Measurements from ENCODE around the gene LRP1-AS. TPM values are rescaled to one million over a fixed set of nuclear protein-coding genes. Genes with fewer than 3 reads are reported as not detected.

LRP1-AS gene
- total RNA-seq, 4 donors from 2014 or later: not detected

DNA sequence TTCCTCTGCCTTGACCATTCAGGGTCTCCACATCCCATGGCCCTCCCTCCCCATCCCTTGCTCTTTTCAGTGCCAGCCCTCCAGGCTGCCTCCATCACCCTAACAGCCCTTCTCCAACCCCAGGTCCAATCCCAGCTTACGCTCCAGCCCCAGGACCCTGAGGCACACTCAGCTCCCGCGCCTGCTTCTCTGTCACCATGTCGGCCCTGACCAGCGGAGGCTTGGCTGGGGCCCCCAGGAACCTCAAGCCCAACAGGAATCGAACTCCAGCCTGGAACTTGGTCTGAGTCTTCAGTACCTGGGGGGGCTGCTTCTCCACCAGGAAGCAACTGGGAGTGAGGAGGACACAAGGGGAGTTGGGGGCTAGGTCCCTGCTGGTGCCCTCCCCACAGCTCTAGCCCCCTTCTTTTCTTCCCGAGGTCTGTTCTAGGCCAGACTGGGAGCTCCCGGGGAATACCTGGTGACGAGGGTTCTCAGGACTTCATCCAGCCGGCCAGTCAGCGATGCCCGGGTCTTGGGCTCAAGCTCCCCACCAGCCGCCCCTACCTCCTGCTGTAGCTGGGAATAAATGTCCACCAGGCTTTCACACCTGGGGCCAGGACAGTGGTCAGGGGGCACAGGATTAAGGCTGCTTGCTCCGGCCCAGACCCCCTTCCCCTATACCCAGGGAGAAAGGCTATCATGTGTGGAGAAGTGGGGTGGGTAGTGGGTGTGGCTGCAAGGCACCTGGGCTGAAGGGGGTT is 42.2 kb downstream of the LRP1-AS start:
- Histone ChIP-seq H3K4me3 (no peak overlapping the region), H3K9me3 (no peaks in the 10 kb centered on the region), H3K36me3 (peaks cover 32 to 78% (median 62%) of the 10 kb centered on the region in 4 donors), H3K27me3 (no peaks in the 10 kb centered on the region), H3K4me1 (peaks cover 13 to 50% (median 44%) of the 10 kb centered on the region in 4 donors), H3K27ac (replicated peaks in 1 of 4) (no peak overlapping the region)
- TF ChIP-seq, protein P1, sequence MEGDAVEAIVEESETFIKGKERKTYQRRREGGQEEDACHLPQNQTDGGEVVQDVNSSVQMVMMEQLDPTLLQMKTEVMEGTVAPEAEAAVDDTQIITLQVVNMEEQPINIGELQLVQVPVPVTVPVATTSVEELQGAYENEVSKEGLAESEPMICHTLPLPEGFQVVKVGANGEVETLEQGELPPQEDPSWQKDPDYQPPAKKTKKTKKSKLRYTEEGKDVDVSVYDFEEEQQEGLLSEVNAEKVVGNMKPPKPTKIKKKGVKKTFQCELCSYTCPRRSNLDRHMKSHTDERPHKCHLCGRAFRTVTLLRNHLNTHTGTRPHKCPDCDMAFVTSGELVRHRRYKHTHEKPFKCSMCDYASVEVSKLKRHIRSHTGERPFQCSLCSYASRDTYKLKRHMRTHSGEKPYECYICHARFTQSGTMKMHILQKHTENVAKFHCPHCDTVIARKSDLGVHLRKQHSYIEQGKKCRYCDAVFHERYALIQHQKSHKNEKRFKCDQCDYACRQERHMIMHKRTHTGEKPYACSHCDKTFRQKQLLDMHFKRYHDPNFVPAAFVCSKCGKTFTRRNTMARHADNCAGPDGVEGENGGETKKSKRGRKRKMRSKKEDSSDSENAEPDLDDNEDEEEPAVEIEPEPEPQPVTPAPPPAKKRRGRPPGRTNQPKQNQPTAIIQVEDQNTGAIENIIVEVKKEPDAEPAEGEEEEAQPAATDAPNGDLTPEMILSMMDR (IDR thresholded peaks at IDR 0.05): no peak
- TF ChIP-seq EP300 (IDR thresholded peaks at IDR 0.05) (no peak), POLR2A (IDR thresholded peaks at IDR 0.05; ENCODE audit: low read depth) (no peak), POLR2AphosphoS5 (IDR thresholded peaks at IDR 0.05) (no peak)
- intact Hi-C loops (cut with DNase I): no loop called here
- WGBS: 100% methylated on average over 6 of the region's 14 CpGs
- DNase-seq (ENCODE audit: extremely low spot score): no peak

DNA sequence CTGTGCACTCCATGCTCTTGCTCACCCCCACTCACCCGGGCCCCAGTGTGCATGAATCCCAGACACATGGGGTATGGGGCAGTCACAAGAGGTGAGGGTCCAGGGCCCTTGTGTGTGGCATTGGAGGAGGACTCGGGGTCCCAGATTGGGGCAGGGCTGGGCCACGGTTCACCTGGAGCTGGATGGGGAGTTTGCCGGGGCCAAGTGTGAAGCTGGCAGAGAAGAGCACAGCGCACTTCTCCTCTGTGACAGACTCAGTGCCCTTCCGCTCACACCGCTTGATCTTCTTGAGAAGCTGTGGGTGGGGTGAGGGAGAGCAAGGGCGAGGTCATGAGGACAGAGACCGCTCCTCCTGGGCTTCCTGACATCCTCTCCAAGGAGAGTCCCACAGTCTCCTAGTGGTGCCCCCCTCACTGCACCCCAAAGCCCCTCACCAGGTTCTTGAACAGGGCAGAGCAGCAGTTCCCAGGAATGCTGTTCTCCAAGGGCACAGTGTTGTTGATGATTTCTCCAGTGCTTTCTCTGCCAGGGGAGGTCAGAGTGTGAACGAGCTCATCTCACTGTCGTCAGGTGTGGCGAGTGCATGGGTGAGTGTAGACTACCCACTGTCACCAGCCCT is 43.0 kb downstream of the LRP1-AS start:
- intact Hi-C loops (cut with DNase I): no loop called here
- H3K36me3 ChIP-seq: peaks cover 40 to 86% (median 69%) of the 10 kb centered on the region in 4 donors

DNA sequence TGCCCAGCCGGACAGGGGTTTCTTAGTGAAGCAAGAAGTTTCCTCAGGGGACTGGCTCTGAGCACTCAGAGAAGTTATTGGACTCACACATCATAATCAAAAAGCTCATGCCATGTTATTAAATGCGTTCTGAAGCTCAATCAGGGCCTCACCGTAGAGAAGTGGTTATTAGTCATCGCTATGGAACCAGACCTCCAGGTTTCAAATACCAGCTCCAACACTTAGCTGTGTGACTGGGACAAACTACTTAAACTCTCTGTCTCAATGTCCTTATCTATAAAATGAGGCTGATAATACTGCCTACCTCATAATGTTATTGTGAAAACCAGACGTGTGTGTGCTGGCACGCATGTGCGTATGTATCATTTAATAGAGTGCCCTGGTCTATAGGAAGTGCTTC is 43.6 kb downstream of the LRP1-AS start:
- Histone ChIP-seq H3K36me3 (peaks cover 45 to 91% (median 75%) of the 10 kb centered on the region in 4 donors), H3K4me3 (no peak overlapping the region), H3K27me3 (no peaks in the 10 kb centered on the region), H3K9me3 (no peaks in the 10 kb centered on the region), H3K4me1 (peaks cover 2 to 39% (median 31%) of the 10 kb centered on the region in 4 donors), H3K27ac (replicated peaks in 1 of 4) (no peak overlapping the region)
- no peak for DNase-seq (ENCODE audit: extremely low spot score)
- TF ChIP-seq EP300 (IDR thresholded peaks at IDR 0.05) (no peak), POLR2A (IDR thresholded peaks at IDR 0.05; ENCODE audit: low read depth) (no peak), POLR2AphosphoS5 (IDR thresholded peaks at IDR 0.05) (no peak)
- TF ChIP-seq, protein P1 (IDR thresholded peaks at IDR 0.05): no peak
- WGBS: 90% methylated on average over 7 of the region's 7 CpGs
- intact Hi-C loops (cut with DNase I): no loop called here

More for the DNA sequence above, 43.0 kb downstream of the LRP1-AS start:
- no peaks in the 10 kb centered on the region for H3K27me3 ChIP-seq
- H3K4me1 ChIP-seq: peaks cover 6 to 42% (median 36%) of the 10 kb centered on the region in 4 donors
- 100% methylated on average over 3 of the region's 12 CpGs for WGBS
- H3K4me3 ChIP-seq: no peak overlapping the region
- no peak overlapping the region for H3K27ac ChIP-seq (replicated peaks in 1 of 4)
- H3K9me3 ChIP-seq: no peaks in the 10 kb centered on the region
- no peak for DNase-seq (ENCODE audit: extremely low spot score)
- TF ChIP-seq EP300 (IDR thresholded peaks at IDR 0.05) (no peak), POLR2AphosphoS5 (IDR thresholded peaks at IDR 0.05) (no peak), POLR2A (IDR thresholded peaks at IDR 0.05; ENCODE audit: low read depth) (no peak)
- TF ChIP-seq, protein P1 (IDR thresholded peaks at IDR 0.05): no peak

DNA sequence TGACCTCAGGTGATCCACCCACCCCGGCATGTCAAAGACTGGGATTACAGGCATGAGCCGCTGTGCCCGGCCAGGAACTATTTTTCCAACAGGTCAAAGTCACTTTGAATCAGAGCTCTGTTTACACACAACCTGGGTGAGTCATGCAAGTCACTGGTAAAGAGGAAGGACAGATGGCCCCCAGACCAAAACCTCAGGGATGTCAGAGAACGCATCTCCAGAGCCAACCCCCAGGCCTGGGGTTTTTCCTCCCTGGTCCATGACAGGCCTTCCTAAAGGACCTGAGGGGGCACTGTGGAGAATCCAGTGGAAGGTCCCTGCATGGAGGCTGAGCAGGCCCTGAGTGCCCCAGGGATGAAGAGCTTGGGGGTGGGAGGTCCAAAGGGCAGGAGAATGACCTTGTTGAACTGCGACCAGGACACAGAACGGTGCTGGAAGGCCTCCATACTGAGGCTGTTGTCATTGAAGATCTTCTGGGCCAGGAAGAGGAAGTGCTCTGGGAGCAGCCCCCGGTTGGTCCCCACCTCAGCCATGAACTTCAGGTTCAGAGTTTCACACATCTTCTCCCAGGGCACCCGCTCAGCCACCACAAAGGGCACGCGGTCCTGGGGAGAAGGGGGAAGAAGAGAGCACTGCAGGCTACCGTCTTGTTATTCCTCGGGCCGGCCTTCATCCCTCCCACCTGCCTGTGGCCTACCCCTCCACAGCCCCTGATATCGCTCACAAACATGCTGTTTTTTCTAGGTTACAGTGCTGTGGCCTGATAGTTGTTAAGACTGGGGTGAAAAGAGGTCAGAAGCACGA is 45.3 kb downstream of the LRP1-AS start:
- TF ChIP-seq POLR2A (IDR thresholded peaks at IDR 0.05; ENCODE audit: low read depth): no peak
- TF ChIP-seq POLR2AphosphoS5 (IDR thresholded peaks at IDR 0.05): no peak
- no peak for TF ChIP-seq EP300 (IDR thresholded peaks at IDR 0.05)
- TF ChIP-seq, protein P1 (IDR thresholded peaks at IDR 0.05): no peak
- no peak overlapping the region for H3K4me3 ChIP-seq
- no peak for DNase-seq (ENCODE audit: extremely low spot score)
- peaks cover 59 to 95% (median 79%) of the 10 kb centered on the region in 4 donors for H3K36me3 ChIP-seq
- H3K9me3 ChIP-seq: no peaks in the 10 kb centered on the region
- H3K4me1 ChIP-seq: peaks cover 0 to 25% (median 13%) of the 10 kb centered on the region in 4 donors
- WGBS: 89% methylated on average over 9 of the region's 15 CpGs
- H3K27me3 ChIP-seq: no peaks in the 10 kb centered on the region
- intact Hi-C loops (cut with DNase I): no loop called here
- peak overlapping the region in 2 of 4 donors; percentile 14 to 37 for H3K27ac ChIP-seq (replicated peaks in 1 of 4)
